Calu3 (cell line): Measurements from ENCODE around the gene CFTR. TPM values are rescaled to one million over a fixed set of nuclear protein-coding genes. Genes with fewer than 3 reads are reported as not detected.

Experiments used
- BruUV-seq: library from RNA; stranded (reverse); fragments of 400-500 nt; replicated peaks from 2 replicates; lab custom pipeline; 2021; lab: Mats Ljungman, UMichigan
- CTCF ChIA-PET: fragments of 300-600 bp; sonication (Branson Sonifier 250); formaldehyde crosslinking; loops from one replicate; lab custom pipeline; 2022; ENCODE audit warnings: antibody characterized with exemption; lab: Charles Lee
- DNase-seq: peaks from one replicate; pipeline ENCODE4 v3.0.0; 2022
- H3K27ac Mint-ChIP-seq: one replicate; pipeline ENCODE4 v1.8.0; 2022; ENCODE audit warnings: mixed read lengths; ENCODE audit not compliant: unreplicated experiment
- H3K27me3 Mint-ChIP-seq: one replicate; pipeline ENCODE4 v1.8.0; 2022; ENCODE audit warnings: mixed read lengths; ENCODE audit not compliant: unreplicated experiment
- H3K36me3 Mint-ChIP-seq: one replicate; pipeline ENCODE4 v1.8.0; 2022; ENCODE audit warnings: mild to moderate bottlenecking, moderate library complexity, mixed read lengths; ENCODE audit not compliant: insufficient read depth, unreplicated experiment
- H3K4me1 Mint-ChIP-seq: one replicate; pipeline ENCODE4 v1.8.0; 2022; ENCODE audit warnings: mild to moderate bottlenecking, low read depth, mixed read lengths; ENCODE audit not compliant: unreplicated experiment
- H3K4me3 Mint-ChIP-seq: one replicate; pipeline ENCODE4 v1.8.0; 2022; ENCODE audit warnings: mild to moderate bottlenecking, low read depth, moderate library complexity, mixed read lengths; ENCODE audit not compliant: unreplicated experiment
- H3K9me3 Mint-ChIP-seq: one replicate; pipeline ENCODE4 v1.8.0; 2022; ENCODE audit warnings: low read depth, mixed read lengths; ENCODE audit not compliant: unreplicated experiment
- CTCF ChIP-seq: fragments of 200-600 bp; IDR thresholded peaks from one replicate; pipeline ENCODE4 v1.8.0; 2022; ENCODE audit warnings: antibody characterized with exemption; ENCODE audit not compliant: unreplicated experiment
- intact Hi-C: fragments of 100-400 bp; cut with micrococcal nuclease; formaldehyde crosslinking; loops from one replicate; pipeline ENCODE4 v1.10.0; 2022; ENCODE audit not compliant: unreplicated experiment
- total RNA-seq: library from RNA; stranded (reverse); gene quantifications from 2 replicates; pipeline ENCODE4 v1.2.3, GENCODE V29; 2022

CFTR gene
- total RNA-seq, 1 experiment from 2014 or later = 502 TPM

- DNase-seq = no peak
- Mint-ChIP-seq H3K27me3 (no peaks in the 10 kb centered on the region), H3K27ac (no peak overlapping the region), H3K4me3 (no peak overlapping the region), H3K4me1 (peaks cover 43% of the 10 kb centered on the region), H3K9me3 (no peaks in the 10 kb centered on the region), H3K36me3 (peaks cover 75% of the 10 kb centered on the region)
- intact Hi-C loops = no loop called here
- CTCF ChIA-PET = no interaction called here
- no peak for TF ChIP-seq CTCF
- no TSS peak for BruUV-seq
Observed at GRCh38 chr7:117664047-117664446, 184.2 kb downstream of the CFTR start.

GRCh38 chr7:117665368-117665767, 185.5 kb downstream of the CFTR start:
- H3K9me3 Mint-ChIP-seq = no peaks in the 10 kb centered on the region
- H3K36me3 Mint-ChIP-seq = peaks cover 82% of the 10 kb centered on the region
- CTCF ChIA-PET = interaction anchor here (1.3 to 1.5 kb wide), 2 partner anchors 9 to 50 kb away, joined by 3 to 4 read pairs; no protein-coding TSS in a partner anchor
- DNase-seq = no peak
- TF ChIP-seq CTCF = no peak
- BruUV-seq = no TSS peak
- H3K4me1 Mint-ChIP-seq = peaks cover 42% of the 10 kb centered on the region
- no peaks in the 10 kb centered on the region for H3K27me3 Mint-ChIP-seq
- no peak overlapping the region for H3K27ac Mint-ChIP-seq
- no peak overlapping the region for H3K4me3 Mint-ChIP-seq
- intact Hi-C loops = no loop called here

- BruUV-seq = no TSS peak
- no peak for TF ChIP-seq CTCF
- intact Hi-C loops = no loop called here
- Mint-ChIP-seq H3K27ac (peak overlapping the region; percentile 82), H3K9me3 (no peaks in the 10 kb centered on the region), H3K27me3 (no peaks in the 10 kb centered on the region), H3K4me3 (no peak overlapping the region), H3K4me1 (peaks cover 49% of the 10 kb centered on the region), H3K36me3 (peaks cover 88% of the 10 kb centered on the region)
- CTCF ChIA-PET = interaction anchor here (1.3 to 1.5 kb wide), 2 partner anchors 9 to 50 kb away, joined by 3 to 4 read pairs; no protein-coding TSS in a partner anchor
- no peak for DNase-seq
Observed at GRCh38 chr7:117666031-117666430, 186.2 kb downstream of the CFTR start.

- intact Hi-C loops = no loop called here
- TF ChIP-seq CTCF = no peak
- CTCF ChIA-PET = interaction anchor here (1.5 kb wide), 1 partner anchor 49 kb away, joined by 4 read pairs; no protein-coding TSS in a partner anchor
- H3K9me3 Mint-ChIP-seq = no peaks in the 10 kb centered on the region
- peak overlapping the region; percentile 82 for H3K27ac Mint-ChIP-seq
- no peaks in the 10 kb centered on the region for H3K27me3 Mint-ChIP-seq
- peaks cover 55% of the 10 kb centered on the region for H3K4me1 Mint-ChIP-seq
- H3K36me3 Mint-ChIP-seq = peaks cover 93% of the 10 kb centered on the region
- no peak for DNase-seq
- BruUV-seq = no TSS peak
- no peak overlapping the region for H3K4me3 Mint-ChIP-seq
Observed at GRCh38 chr7:117666689-117667088, 186.9 kb downstream of the CFTR start.
